SK-N-SH treated with all-trans-retinoic acid at 6 μM for 48 hours (cell line): Measurements from ENCODE around the gene SLC51A.

Experiments used
- ATAC-seq: fragments of 200-7000 bp; cut with Tn5 transposase; 3 replicates; pipeline ENCODE4 v1.9.1; 2020; ENCODE audit warnings: mild to moderate bottlenecking, moderate library complexity
- ARNTL ChIP-seq: fragments of 450-650 bp; formaldehyde crosslinking; IDR thresholded peaks from 2 replicates; pipeline ENCODE4 v1.5.0; 2020; ENCODE audit warnings: low read depth, mild to moderate bottlenecking, moderate library complexity, borderline replicate concordance
- BACH2 ChIP-seq: fragments of 250-450 bp; sonication (Bioruptor Pico); IDR thresholded peaks from 2 replicates; pipeline ENCODE4 v1.9.0; 2021; ENCODE audit warnings: mild to moderate bottlenecking, borderline replicate concordance
- ESRRG ChIP-seq: fragments of 250-450 bp; sonication (Bioruptor Pico); IDR thresholded peaks from 2 replicates; pipeline ENCODE4 v1.6.1; 2021; ENCODE audit warnings: mild to moderate bottlenecking
- GLIS3 ChIP-seq: fragments of 250-450 bp; sonication (Bioruptor Pico); IDR thresholded peaks from 2 replicates; pipeline ENCODE4 v1.5.0; 2020; ENCODE audit warnings: mild to moderate bottlenecking, moderate library complexity
- ISL1 ChIP-seq: fragments of 250-450 bp; sonication (Bioruptor Pico); IDR thresholded peaks from 2 replicates; pipeline ENCODE4 v2.1.2; 2022; ENCODE audit warnings: mild to moderate bottlenecking, moderate library complexity
- OSR1 ChIP-seq: fragments of 250-450 bp; sonication (Bioruptor Pico); IDR thresholded peaks from 2 replicates; pipeline ENCODE4 v1.8.0; 2022; ENCODE audit warnings: moderate library complexity, mild to moderate bottlenecking, inconsistent platforms
- RARB ChIP-seq: fragments of 250-450 bp; sonication (Bioruptor Pico); IDR thresholded peaks from 2 replicates; pipeline ENCODE4 v1.8.0; 2021; ENCODE audit warnings: mild to moderate bottlenecking, moderate library complexity
- TCF4 ChIP-seq: fragments of 250-450 bp; sonication (Bioruptor Pico); IDR thresholded peaks from 2 replicates; pipeline ENCODE4 v1.8.0; 2021; ENCODE audit warnings: mild to moderate bottlenecking, moderate library complexity, borderline replicate concordance
- TOX ChIP-seq: fragments of 250-450 bp; sonication (Bioruptor Pico); IDR thresholded peaks from 2 replicates; pipeline ENCODE4 v1.8.0; 2021; ENCODE audit warnings: mild to moderate bottlenecking, moderate library complexity, borderline replicate concordance
- ZFP3 ChIP-seq: fragments of 250-450 bp; sonication (Bioruptor Pico); IDR thresholded peaks from 2 replicates; pipeline ENCODE4 v1.5.0; 2020; ENCODE audit warnings: mild to moderate bottlenecking, moderate library complexity
- ZFP30 ChIP-seq: fragments of 450-650 bp; formaldehyde crosslinking; IDR thresholded peaks from 2 replicates; pipeline ENCODE4 v1.5.0; 2022; ENCODE audit warnings: mild to moderate bottlenecking, moderate library complexity
- ZNF565 ChIP-seq: fragments of 450-650 bp; formaldehyde crosslinking; conservative IDR thresholded peaks from 2 replicates; pipeline ENCODE4 v1.5.0; 2020; ENCODE audit warnings: low read depth, mild to moderate bottlenecking, moderate library complexity
- ZNF70 ChIP-seq: fragments of 450-650 bp; formaldehyde crosslinking; IDR thresholded peaks from 2 replicates; pipeline ENCODE4 v1.5.0; 2020; ENCODE audit warnings: mild to moderate bottlenecking, moderate library complexity
- ZNF8 ChIP-seq: fragments of 450-650 bp; formaldehyde crosslinking; IDR thresholded peaks from 2 replicates; pipeline ENCODE4 v1.5.0; 2020; ENCODE audit warnings: mild to moderate bottlenecking, moderate library complexity
- TF ChIP-seq, protein P1 (sequence below): fragments of 250-450 bp; sonication (Bioruptor Pico); IDR thresholded peaks from 2 replicates; pipeline ENCODE4 v1.8.0; 2020; ENCODE audit warnings: mild to moderate bottlenecking, moderate library complexity, borderline replicate concordance
- TF ChIP-seq, protein P2 (sequence below): fragments of 250-450 bp; sonication (Bioruptor Pico); IDR thresholded peaks from 2 replicates; pipeline ENCODE4 v1.5.1; 2021; ENCODE audit warnings: mild to moderate bottlenecking, moderate library complexity
- TF ChIP-seq, protein P3 (sequence below): fragments of 250-450 bp; sonication (Bioruptor Pico); IDR thresholded peaks from 2 replicates; pipeline ENCODE4 v1.5.1; 2020; ENCODE audit warnings: low read depth, mild to moderate bottlenecking, moderate library complexity
- TF ChIP-seq, protein P4 (sequence below): fragments of 250-450 bp; sonication (Bioruptor Pico); IDR thresholded peaks from 2 replicates; pipeline ENCODE4 v1.8.0; 2021; ENCODE audit warnings: low read depth, mild to moderate bottlenecking, moderate library complexity, borderline replicate concordance
- TF ChIP-seq, protein P5 (sequence below): fragments of 250-450 bp; sonication (Bioruptor Pico); IDR thresholded peaks from 2 replicates; pipeline ENCODE4 v1.5.0; 2020; ENCODE audit warnings: mild to moderate bottlenecking, moderate library complexity

Gene SLC51A

DNA sequence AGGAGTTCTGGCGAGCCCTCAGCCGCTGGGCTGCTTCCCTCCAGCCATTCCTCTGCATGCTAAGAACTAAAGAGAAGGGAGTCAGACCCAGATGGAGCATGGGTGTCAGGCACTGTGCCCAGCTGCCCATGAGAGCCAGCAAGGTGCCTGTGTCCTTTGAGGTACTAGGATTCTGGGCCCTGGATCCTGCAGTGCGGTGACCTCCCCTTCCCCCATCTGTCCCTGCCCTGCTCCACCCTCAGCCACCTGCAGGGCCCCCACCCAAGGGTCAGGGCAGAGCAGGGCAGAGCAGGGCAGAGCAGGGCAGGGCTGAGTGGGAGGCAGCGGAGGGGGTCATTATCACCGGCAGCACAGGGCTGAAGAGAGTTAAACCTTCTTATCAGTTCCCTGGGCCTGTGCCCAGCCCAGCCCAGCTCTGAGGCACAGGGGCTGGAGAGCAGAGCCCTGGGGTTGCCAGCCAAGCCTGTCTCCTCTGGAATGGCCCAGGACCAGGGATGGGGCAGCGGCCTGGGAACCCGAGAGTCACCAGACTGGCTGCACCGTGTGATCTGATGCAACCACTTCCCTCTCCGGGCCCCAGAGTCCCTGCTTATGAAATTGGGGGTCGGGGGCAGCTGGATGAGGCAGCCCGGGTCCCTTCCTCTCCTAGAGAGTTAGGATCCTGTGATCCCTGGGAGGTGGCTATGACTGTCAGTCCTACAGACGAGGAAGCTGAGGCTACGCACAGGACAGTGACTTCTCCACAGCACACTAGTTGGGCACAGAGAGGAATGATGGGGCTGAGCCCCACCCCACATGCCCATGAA lies 22.4 kb upstream of the SLC51A start:
- ATAC-seq, result no peak; the same call in 2 of the 3 replicates
- TF ChIP-seq, protein P1, sequence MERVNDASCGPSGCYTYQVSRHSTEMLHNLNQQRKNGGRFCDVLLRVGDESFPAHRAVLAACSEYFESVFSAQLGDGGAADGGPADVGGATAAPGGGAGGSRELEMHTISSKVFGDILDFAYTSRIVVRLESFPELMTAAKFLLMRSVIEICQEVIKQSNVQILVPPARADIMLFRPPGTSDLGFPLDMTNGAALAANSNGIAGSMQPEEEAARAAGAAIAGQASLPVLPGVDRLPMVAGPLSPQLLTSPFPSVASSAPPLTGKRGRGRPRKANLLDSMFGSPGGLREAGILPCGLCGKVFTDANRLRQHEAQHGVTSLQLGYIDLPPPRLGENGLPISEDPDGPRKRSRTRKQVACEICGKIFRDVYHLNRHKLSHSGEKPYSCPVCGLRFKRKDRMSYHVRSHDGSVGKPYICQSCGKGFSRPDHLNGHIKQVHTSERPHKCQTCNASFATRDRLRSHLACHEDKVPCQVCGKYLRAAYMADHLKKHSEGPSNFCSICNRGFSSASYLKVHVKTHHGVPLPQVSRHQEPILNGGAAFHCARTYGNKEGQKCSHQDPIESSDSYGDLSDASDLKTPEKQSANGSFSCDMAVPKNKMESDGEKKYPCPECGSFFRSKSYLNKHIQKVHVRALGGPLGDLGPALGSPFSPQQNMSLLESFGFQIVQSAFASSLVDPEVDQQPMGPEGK (CRISPR knock-in tag), result no peak
- TF ChIP-seq, protein P2, sequence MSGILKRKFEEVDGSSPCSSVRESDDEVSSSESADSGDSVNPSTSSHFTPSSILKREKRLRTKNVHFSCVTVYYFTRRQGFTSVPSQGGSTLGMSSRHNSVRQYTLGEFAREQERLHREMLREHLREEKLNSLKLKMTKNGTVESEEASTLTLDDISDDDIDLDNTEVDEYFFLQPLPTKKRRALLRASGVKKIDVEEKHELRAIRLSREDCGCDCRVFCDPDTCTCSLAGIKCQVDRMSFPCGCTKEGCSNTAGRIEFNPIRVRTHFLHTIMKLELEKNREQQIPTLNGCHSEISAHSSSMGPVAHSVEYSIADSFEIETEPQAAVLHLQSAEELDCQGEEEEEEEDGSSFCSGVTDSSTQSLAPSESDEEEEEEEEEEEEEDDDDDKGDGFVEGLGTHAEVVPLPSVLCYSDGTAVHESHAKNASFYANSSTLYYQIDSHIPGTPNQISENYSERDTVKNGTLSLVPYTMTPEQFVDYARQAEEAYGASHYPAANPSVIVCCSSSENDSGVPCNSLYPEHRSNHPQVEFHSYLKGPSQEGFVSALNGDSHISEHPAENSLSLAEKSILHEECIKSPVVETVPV, result no peak
- TF ChIP-seq ARNTL (CRISPR knock-in tag) (no peak), ZNF8 (CRISPR knock-in tag) (no peak), ZNF70 (no peak)
- TF ChIP-seq, protein P3, sequence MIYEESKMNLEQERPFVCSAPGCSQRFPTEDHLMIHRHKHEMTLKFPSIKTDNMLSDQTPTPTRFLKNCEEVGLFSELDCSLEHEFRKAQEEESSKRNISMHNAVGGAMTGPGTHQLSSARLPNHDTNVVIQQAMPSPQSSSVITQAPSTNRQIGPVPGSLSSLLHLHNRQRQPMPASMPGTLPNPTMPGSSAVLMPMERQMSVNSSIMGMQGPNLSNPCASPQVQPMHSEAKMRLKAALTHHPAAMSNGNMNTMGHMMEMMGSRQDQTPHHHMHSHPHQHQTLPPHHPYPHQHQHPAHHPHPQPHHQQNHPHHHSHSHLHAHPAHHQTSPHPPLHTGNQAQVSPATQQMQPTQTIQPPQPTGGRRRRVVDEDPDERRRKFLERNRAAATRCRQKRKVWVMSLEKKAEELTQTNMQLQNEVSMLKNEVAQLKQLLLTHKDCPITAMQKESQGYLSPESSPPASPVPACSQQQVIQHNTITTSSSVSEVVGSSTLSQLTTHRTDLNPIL (CRISPR knock-in tag), result no peak
- TF ChIP-seq, all 23 proteins: peak for 0

DNA sequence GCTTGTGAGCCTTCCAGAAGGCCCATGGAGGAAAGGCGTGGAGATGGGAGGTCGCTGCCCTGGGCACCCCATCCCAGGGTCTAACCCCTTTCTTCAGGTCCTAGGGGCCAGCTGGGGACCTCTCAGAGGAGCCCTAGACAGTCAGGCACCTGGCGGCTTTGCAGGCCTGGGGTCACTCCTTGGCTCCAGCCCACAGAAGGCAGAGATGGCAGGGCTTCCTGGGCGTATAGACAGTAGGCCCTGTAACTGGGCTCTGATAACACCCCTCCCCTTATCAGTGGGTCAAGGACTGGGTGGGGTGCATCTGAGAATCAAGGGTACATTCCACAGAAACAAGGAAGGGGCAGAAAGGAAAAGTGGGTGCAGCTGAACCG lies 21.8 kb upstream of the SLC51A start:
- TF ChIP-seq TCF4, result no peak
- TF ChIP-seq OSR1 (CRISPR knock-in tag), result no peak
- TF ChIP-seq ARNTL (CRISPR knock-in tag), result no peak
- TF ChIP-seq, protein P4, sequence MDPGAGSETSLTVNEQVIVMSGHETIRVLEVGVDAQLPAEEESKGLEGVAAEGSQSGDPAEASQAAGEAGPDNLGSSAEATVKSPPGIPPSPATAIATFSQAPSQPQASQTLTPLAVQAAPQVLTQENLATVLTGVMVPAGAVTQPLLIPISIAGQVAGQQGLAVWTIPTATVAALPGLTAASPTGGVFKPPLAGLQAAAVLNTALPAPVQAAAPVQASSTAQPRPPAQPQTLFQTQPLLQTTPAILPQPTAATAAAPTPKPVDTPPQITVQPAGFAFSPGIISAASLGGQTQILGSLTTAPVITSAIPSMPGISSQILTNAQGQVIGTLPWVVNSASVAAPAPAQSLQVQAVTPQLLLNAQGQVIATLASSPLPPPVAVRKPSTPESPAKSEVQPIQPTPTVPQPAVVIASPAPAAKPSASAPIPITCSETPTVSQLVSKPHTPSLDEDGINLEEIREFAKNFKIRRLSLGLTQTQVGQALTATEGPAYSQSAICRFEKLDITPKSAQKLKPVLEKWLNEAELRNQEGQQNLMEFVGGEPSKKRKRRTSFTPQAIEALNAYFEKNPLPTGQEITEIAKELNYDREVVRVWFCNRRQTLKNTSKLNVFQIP (CRISPR knock-in tag), result no peak
- no peak for TF ChIP-seq ZFP3
- TF ChIP-seq GLIS3, result no peak
- no peak for TF ChIP-seq RARB
- TF ChIP-seq BACH2 (CRISPR knock-in tag), result no peak
- TF ChIP-seq TOX, result no peak
- no peak for TF ChIP-seq ESRRG
- TF ChIP-seq, protein P1 (CRISPR knock-in tag), result no peak
- TF ChIP-seq ZFP30 (CRISPR knock-in tag), result no peak
- TF ChIP-seq, protein P5, sequence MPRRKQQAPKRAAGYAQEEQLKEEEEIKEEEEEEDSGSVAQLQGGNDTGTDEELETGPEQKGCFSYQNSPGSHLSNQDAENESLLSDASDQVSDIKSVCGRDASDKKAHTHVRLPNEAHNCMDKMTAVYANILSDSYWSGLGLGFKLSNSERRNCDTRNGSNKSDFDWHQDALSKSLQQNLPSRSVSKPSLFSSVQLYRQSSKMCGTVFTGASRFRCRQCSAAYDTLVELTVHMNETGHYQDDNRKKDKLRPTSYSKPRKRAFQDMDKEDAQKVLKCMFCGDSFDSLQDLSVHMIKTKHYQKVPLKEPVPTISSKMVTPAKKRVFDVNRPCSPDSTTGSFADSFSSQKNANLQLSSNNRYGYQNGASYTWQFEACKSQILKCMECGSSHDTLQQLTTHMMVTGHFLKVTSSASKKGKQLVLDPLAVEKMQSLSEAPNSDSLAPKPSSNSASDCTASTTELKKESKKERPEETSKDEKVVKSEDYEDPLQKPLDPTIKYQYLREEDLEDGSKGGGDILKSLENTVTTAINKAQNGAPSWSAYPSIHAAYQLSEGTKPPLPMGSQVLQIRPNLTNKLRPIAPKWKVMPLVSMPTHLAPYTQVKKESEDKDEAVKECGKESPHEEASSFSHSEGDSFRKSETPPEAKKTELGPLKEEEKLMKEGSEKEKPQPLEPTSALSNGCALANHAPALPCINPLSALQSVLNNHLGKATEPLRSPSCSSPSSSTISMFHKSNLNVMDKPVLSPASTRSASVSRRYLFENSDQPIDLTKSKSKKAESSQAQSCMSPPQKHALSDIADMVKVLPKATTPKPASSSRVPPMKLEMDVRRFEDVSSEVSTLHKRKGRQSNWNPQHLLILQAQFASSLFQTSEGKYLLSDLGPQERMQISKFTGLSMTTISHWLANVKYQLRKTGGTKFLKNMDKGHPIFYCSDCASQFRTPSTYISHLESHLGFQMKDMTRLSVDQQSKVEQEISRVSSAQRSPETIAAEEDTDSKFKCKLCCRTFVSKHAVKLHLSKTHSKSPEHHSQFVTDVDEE (CRISPR knock-in tag), result no peak
- TF ChIP-seq, protein P2, result no peak
- no peak for TF ChIP-seq ZNF565 (CRISPR knock-in tag)
- TF ChIP-seq ISL1 (CRISPR knock-in tag), result no peak
- no peak for ATAC-seq
